Measurements from ENCODE around the gene SGSM1.
"Not testable (repeated sequence)": the region's sequence is repeated elsewhere in the genome, so short reads cannot be mapped to it uniquely, and the experiment has no call there.

SGSM1 gene

DNA sequence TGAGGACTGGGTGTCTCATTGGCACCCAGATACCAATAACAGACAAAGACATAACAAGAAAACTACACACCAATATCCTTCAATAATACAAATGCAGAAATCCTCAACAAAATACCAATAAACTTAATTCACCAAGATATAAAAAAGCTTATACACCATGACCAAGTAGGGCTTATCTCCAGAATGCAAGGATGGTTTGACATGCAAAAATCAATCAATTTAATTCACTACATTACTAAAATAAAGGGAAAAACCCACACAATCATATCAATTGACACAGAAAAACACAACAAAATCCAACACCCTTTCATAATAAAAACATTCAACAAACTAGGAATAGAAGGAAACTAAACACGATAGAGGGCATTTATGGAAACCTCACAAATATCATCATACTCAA, 99.9 kb downstream of the SGSM1 start:
- DNase-seq (ENCODE audit: low spot score): no peak

DNA sequence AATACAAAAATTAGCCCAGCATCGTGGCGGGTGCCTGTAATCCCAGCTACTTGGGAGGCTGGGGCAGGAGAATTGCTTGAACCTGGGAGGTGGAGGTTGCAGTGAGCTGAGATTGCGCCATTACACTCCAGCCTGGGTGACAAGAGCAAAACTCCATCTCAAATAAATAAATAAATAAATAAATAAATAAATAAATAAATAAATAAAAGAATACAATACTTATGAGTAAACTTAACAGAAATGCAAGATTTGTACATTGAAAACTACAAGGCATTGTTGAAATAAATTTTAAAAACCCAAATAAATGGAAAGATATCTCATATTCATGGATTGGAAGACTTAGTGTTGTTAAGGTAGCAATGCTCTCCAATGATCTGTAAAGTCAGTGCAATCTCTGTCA, 101.1 kb downstream of the SGSM1 start:
- not testable (repeated sequence) for DNase-seq (ENCODE audit: low spot score)

- DNase-seq (ENCODE audit: low spot score): no peak
Measured at GRCh38 chr22:24920029-24920428, 114.0 kb downstream of the SGSM1 start.

DNA sequence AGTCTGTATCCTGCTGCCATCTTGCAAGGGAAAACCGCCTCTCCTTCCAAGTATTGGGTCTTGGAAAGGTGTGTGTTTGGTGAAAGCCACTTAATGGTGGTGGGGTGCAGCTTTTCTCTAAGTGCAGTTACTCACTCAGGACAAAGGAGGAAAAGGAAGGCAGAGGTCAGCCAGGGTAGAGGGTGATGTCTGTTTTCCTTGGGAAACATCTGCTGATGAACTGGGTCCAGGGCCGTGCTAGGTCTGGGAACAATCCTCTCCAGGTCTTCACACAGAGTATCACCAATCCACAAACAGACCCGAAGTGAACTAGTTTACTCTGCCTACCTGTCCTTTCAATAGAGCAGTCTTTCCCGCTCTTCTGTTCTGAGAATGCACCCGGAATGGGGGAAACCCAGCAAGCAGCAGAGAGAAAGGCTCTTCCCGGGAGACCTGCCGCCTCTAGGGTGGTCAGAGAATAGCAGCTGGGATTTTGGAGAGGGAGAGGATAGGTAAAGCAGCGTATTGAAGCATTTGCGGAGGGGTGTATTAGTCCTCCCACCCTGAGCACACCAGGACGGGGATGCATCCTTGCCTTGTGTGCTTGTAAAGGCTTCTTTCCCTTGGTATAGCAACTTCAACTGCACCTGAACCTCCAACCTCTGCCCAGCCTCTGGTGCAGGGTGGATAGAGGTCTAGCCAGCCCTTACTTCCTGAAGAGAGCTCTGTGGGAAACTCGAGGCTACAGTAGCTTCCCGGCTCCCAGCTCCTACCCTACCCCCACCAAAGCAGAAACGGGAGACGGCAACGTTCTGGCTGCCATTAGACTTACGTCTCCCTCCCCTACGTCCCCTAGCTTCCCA, 119.8 kb downstream of the SGSM1 start:
- DNase-seq (ENCODE audit: low spot score): no peak

DNA sequence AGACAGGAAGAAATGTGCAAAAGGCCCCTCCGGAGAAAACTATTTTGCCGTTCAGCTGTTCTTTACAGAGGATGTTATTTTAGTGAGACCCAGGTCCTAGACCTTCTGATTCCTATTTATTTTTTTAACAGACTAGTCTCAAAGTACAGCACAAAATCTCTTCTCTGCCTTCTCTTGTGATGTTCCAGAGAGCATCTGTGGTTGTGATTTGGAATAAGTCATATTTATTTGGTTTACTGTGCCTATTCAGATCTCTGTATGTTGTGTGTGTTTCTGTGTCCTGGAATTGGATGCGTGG, 120.4 kb downstream of the SGSM1 start:
- no peak for DNase-seq (ENCODE audit: low spot score)

GRCh38 chr22:24926849-24927579, 121.0 kb downstream of the SGSM1 start:
- no peak for DNase-seq (ENCODE audit: low spot score)

DNA sequence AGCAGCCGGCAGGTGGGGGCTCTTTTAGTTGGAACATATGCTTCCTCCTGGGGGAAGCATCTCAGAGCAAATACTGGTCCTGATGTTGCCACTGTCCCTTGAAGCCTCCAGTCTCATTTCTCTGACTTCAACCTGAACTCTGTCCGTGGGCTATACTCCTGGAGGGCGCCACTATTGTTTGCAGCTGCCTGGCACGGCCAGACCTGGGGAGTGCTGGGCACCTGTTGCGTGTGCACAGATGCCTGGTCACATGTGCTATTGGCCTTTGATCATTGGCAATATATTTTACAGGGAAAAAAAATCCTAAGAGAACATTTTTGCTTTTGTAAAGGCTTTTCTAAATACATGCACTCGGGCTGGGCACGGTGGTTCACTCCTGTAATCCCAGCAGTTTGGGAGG, 122.3 kb downstream of the SGSM1 start:
- no peak for DNase-seq (ENCODE audit: low spot score)

- no peak for DNase-seq (ENCODE audit: low spot score)
Measured at GRCh38 chr22:24930678-24931077, 124.7 kb downstream of the SGSM1 start.

DNA sequence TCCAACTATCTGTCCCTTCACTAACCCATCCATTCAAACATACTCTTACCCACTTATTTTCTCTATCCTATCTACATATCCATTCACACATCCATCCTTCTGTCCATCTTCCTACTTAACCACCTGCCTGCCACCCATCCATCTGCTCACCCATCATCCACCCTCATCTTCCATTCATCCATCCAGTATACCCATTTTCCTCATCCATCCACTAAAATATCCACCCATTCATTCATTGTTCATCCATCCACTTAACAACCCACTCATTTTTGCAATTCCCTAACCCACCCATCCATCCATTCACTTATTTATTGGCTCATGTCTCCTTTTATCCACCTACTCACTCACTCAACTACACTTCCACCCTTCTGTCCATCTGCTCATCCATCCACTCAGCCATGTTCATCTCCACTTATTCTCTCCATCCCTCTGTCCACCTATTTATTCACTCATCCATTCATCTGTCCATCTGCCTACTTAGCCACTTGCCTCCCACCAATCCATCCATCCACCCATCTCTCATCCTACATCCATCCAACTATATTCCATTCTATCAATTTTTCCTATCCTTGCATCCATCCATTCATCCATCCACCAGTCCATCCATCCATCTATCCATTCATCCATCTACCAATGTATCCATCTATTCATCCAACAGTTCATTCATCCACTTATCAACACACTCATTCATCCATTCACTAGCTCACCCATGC, 129.9 kb downstream of the SGSM1 start:
- DNase-seq (ENCODE audit: low spot score): no peak

GRCh38 chr22:24937114-24937513, 131.1 kb downstream of the SGSM1 start:
- no peak for DNase-seq (ENCODE audit: low spot score)

DNA sequence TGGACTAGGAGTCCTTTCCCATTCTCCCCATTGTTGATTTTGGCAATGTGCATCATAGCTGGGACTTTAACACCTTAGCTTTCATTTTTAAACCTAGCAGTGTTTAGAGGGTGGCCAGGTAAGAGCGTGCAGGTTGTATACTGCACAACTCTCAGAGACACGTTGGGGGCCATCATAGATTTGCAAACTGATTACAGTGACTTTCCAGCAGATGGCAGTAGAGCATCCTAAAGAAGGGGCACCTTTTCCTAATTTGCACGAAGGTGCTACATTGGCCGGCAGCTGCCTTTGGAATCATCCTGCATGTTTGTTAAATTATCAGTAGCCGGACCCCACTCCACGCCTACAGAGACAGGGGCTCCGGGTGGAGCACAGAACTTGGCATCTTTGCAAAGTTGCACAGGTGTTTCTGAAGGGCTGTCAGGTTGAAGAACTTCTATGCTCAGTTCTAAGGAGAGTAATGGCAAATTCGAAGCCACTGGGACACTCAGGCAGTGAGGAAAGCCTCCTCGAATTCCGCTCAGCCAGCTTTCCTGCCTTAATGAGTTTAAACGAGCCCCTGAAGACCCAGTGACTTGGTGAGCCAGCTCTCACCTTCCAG, 132.8 kb downstream of the SGSM1 start:
- DNase-seq (ENCODE audit: low spot score): peak; percentile 37

DNA sequence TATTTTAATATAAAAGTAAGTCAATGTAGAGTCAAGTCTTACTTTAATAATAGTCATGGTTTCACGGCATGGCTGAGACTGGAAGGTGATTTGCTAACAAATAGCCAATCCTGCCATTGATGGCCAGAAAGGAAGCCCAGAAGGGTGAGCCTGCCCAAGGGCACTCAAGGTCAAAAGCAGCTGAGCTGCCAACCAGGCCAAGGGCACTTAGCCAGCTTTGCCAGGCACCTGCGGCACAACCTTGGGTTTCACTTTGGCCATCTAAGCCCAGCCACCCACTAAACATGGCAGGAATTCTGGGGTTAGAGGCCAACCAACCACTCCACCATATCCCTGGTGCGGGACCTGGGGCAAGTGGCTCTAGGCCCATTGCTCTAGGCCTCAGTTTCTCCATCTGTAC, 136.3 kb downstream of the SGSM1 start:
- DNase-seq (ENCODE audit: low spot score): no peak

- no peak for DNase-seq (ENCODE audit: low spot score)
Measured at GRCh38 chr22:24944217-24944937, 138.4 kb downstream of the SGSM1 start.

- no peak for DNase-seq (ENCODE audit: low spot score)
Measured at GRCh38 chr22:24945430-24945829, 139.4 kb downstream of the SGSM1 start.

- DNase-seq (ENCODE audit: low spot score): no peak
Measured at GRCh38 chr22:24947383-24947782, 141.4 kb downstream of the SGSM1 start.

GRCh38 chr22:24947881-24948280, 141.9 kb downstream of the SGSM1 start:
- DNase-seq (ENCODE audit: low spot score): no peak

DNA sequence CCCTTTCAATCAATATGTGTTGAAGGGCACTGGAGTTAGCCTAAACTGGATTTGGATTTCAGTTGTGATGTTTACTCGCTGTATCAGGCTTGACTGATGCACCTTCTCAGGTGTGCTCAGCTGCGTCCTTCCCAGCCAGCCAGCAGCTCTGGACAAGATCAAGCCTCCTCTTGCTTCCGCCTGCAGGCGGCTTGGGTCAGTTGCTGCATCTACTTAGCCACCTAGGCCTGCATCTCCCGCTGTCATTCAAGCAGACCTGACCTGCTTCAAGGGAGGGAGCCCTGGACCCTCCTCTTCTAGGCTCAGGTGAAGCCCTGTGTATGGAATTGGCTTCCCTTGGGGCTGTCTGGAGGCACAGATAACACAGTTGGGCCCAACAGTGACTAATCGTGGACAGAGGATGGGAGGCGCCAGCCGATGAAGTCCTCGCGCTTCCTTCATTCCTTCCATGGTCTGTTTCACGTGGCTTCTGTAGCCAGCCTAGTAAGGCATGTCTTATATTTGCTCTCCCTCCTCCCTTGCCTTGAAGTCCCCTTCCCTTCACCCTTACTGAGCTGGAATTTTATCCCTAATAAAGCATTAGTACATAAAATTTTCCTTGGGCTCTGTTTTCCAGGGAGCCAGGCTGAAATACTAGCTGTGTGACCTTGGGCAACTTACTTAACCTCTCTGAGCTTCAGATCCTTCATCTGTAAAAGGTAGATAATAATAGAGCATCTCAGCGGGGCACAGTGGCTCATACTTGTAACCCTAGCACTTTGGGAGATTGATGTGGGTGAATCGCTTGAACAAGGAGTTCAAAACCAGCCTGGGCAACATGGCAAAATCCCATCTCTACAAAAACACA, 142.6 kb downstream of the SGSM1 start:
- no peak for DNase-seq (ENCODE audit: low spot score)

DNA sequence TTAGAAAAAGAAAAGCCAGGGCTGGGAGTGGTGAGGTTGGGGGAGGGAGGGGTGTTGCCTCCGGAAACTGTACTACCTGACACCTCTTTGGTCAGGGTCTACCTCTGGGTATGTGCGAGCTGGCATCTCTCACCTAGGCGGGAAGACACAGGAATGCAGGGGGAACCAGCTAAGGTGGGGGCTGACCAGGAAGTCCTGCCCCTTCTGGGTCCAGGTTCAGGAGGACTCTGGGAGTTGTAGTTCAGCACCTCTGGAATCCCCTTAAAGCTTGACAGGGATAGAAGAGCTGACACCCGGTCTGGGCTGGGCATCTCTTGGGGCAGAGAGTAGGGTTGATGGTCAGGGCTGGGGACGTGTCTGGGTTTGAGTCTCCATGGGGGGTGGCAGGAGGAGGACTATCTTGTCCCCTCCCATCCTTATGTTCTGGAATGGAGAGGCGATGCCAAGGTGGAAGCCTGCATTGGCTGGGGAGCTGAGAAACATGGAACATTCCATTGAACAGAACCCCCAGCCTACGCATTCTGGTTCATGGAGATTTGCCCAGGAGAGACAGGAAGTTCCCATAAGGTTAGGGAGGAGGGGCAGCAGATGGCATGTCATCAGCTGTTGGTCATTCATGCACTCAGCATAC, 144.4 kb downstream of the SGSM1 start:
- DNase-seq (ENCODE audit: low spot score): peak; percentile 55

- DNase-seq (ENCODE audit: low spot score): peak; percentile 86
Measured at GRCh38 chr22:24951942-24952836, 146.2 kb downstream of the SGSM1 start, which contains the start of gene KIAA1671. Gene KIAA1671, plus strand, starts transcription at chr22:24952716. Its CDS starts 75,284 bp downstream, at chr22:25028000.

All from Ammon's horn (tissue), 1 donor.